NOMO-1 treated with dmso at 0.1 percent for 144 hours (cell line): ENCODE data around the gene RCOR1.

Experiments
- DNase-seq: peaks from one replicate; lab custom pipeline; 2025; ENCODE audit not compliant: unreplicated experiment; lab: John Stamatoyannopoulos, UW

Gene RCOR1

DNA sequence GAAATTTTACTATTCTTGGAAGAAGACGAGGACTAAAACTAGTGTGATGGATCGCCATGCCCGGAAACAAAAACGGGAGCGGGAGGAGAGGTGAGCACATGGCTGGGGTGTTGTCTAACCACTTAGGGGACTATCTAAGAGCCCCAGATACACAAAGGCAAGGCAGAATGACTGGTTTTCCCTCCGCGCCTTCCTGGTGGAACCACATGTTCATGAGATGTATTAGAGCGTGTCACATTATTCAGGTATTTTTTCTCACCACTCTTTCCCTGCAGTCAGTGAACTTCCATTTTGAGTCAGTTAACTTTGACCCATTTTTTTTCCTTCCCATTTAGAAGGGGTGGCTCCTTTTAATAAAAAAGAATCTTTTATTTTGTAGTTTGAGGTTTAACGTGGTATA, 116.0 kb downstream of the RCOR1 start:
- DNase-seq: no peak

DNA sequence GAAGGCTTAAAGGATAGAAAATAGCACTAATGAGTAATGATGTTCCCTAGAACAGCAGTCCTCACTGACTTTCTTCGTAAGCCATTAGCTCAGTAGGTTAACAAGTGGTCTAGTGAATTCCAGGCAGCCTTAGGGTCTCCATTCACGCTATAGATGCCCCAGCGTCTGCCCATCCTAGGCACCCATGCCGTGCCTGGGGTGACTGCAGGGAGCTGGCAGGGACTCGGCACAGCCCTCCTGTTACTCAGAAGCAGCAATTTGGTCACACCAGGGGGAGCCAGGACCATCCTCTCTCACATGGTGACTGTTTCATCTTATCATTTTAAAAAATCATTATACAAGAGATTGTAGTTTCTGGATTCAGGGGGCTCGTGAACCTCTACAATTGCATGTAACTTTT, 118.8 kb downstream of the RCOR1 start:
- no peak for DNase-seq

- DNase-seq: no peak
Measured at GRCh38 chr14:102711946-102712345, 119.5 kb downstream of the RCOR1 start.

- no peak for DNase-seq
Measured at GRCh38 chr14:102717276-102717675, 124.8 kb downstream of the RCOR1 start.

GRCh38 chr14:102722646-102723045, 130.2 kb downstream of the RCOR1 start:
- DNase-seq: no peak

- DNase-seq: no peak
Measured at GRCh38 chr14:102723650-102724049, 131.2 kb downstream of the RCOR1 start.

- DNase-seq: no peak
Measured at GRCh38 chr14:102726191-102726949, 133.9 kb downstream of the RCOR1 start.

DNA sequence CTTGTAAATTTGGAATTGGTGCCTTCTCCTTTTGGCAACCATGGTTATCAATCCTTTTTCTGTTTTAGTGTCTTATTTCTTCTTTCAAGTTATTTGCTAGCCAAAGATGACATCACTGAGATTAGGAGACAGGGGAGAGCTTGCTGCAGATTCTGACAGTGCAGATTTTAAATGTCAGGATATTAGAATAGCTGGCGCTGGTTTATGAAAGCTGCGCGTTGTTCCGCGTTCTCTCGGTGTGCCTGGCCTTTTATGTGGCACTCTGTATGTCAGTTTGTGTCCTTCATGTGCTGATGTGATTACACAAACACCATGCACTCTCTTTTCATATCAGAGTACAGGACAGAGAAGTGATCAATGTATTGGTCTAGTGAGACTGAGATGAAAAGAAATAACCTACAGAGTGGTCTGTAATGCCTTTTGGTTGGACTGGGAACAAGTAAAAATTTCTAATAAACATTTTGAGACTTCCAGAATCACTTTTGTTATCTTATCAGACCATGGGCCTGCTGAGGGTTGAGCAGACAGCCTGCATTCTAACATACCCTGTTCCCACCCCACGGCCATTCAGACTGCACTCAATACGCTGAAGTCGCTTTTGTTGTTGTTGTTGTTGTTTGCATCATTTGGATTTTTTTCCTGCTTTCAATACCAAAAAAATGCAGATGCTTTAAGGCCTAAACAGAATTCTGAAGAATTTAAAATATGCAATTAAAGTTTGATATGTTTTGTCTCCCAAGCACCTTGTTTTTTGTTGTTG, 135.1 kb downstream of the RCOR1 start:
- no peak for DNase-seq

DNA sequence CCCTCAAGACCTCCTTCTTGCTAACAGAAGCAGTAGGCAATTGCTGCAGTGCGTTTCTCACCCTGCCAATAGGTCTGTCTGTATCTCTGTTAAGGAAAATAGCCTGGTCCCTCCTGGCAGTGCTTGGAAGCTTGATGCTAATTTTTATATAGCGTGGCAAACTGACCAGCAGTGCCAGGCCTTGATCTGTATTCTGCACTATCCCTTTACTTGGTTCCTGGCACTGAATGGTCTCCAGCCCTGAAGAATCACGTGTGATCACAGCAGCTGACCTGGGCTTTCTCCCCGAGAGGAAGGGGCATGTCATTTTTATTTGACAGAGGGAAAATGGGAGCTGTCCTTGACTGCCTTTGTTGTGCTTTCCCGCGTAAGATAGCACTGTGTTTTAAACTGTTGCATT, 136.1 kb downstream of the RCOR1 start:
- no peak for DNase-seq

DNA sequence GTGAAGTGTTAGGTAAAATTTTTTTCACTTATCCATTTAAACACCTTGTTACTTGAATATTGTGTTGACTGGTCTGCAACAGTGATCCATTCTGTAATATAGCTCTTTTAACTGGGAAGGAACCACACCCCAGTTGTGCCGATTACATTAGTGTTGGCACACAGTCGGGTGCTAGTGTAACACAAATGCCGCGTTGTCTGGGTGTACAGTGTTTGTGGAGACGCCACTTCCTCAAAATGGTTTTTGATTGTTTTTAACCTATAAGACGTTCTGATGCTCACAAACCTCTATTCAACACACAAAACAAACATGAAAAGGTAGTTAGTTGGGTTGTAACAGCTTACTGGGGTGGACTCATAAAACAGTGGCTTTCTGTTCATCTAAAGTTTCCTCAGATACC, 136.8 kb downstream of the RCOR1 start:
- no peak for DNase-seq

DNA sequence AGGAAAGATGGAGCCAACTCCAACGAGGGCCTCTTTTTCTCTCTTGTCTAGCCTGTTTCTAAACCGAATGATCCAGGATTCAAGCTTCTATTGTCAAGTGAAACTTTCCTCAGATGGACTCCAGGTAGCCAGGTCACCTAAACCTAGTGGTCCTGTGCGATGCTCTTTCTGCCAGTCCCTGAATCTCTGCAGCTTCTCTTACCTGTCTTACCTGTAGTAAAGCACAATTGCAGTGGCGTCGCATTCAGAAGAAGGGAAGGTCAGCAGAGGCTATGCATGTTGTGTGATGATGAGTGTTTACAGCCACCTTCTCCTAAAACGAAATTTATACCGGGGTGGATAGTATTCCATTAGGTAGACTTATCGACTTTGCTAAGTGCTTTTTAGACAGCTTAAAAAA, 137.4 kb downstream of the RCOR1 start:
- DNase-seq: no peak

DNA sequence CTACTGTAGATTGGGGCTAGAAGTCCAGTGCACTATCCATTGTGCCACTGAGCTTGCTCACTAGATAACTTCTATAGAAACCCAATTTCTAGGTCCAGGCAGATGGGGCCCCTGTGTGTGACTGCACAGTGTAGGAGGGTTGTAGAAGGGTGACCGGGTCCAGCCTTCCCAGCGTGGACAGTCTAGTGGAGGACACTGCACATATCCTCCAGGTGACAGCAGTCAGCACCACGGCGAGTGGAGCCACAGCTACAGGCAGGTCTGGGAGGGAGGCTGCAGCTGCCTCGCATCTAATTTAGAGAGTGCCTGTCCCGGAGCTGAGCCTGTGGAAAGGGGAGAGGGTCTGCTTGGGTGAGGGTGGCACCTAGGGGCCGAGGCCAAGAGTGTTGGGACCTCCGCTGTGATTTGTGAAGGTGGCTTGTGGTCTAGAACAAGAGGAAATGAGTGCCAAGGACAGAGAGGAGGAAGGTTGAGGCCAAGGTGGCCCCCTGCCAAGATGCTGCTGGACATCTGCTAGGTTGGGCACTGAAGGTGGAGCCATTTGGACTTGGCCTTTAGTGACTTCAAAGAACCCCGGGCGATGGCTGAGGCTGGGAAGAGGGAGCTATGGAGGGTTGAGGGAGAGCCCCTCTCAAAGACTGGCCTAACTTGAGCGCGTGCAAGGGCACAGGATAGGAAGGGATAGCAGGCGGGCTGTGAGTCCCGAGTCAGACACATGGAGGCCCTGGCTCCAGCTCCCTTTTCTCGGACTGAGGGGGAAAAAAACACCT, 138.8 kb downstream of the RCOR1 start:
- DNase-seq: no peak

DNA sequence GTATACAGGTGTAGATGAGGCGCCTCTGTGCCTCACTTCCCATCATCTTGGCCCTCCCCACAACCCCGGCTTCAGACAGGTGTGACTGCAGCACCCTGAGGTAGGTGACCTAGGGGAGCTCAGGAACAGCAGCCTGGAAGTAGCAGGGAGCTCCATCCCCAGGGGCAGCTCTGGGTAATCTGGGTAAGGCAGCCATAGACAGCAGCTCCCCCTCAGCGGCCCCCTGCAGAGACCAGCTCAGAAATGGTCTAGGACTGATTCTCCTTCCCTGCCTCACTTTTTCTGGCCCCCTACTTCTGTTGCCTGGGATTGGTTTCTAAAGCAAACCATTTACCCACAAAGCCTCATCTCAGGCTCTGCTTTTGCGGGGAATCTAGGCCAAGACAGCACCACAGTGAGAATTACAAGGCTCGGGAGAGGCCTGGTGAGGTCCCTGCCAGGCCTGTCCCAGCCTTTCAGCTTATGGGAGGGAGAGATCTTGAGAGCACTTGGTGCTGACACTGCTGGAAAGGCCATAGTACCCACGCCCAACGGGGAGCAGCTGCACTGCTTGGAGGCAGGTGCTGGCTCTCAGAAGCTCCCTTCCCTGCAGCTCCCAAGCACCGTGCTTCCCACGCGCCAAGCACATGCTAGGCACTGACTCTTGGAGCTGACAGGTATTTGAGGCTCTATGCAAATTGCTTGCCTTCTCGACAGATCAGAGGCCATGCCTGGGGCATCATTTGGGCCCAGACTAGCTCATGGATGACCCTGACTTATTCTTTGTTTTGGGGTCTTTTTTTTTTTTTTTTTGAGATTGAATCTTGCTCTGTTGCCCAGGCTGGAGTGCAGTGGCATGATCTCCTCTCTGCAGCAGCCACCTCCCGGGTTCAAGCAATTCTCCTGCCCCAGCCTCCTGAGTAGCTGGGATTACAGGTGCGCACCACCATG, 139.7 kb downstream of the RCOR1 start:
- no peak for DNase-seq

DNA sequence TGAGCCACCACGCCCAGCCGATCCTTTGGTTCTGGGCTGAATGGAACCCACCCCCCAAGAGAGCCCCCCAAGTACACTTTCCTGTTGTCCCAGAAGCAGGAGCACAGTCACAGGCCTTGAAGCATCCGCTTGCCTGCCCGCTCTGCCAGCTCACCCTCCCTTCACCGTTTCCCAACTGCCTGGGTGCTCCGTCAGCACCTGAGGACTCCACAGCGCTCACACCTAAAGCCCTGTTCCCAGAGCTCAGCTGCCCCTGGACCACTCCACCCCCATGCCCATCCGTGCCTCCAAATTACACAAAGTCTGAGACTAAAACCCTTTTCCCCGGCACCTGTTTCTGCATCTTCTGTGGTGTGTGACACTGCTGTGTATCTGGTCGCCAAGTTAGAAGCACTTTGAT, 140.5 kb downstream of the RCOR1 start:
- DNase-seq: no peak

GRCh38 chr14:102733326-102733725, 140.9 kb downstream of the RCOR1 start:
- DNase-seq: no peak

DNA sequence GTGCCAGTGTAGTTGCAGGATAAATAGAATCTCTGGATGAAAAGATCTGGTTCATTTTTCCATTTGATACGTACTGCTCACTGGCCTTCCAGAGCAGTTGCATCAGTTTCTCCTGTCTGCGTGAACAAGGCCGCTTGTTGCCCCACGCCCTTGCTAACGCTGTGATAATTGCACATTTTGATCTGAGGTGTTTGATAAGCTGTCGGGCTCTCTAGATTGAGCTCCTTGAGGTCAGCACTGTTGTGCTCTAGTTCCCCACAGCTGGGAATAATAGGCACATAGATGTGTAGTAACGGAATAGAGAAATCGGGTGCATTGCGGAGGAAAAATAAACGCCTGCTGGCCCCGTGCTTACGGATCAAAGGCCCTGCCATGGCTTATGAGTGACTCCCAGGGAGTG, 142.0 kb downstream of the RCOR1 start:
- no peak for DNase-seq

- DNase-seq: no peak
Measured at GRCh38 chr14:102736956-102737355, 144.5 kb downstream of the RCOR1 start.

GRCh38 chr14:102737402-102738372, 145.2 kb downstream of the RCOR1 start:
- no peak for DNase-seq

DNA sequence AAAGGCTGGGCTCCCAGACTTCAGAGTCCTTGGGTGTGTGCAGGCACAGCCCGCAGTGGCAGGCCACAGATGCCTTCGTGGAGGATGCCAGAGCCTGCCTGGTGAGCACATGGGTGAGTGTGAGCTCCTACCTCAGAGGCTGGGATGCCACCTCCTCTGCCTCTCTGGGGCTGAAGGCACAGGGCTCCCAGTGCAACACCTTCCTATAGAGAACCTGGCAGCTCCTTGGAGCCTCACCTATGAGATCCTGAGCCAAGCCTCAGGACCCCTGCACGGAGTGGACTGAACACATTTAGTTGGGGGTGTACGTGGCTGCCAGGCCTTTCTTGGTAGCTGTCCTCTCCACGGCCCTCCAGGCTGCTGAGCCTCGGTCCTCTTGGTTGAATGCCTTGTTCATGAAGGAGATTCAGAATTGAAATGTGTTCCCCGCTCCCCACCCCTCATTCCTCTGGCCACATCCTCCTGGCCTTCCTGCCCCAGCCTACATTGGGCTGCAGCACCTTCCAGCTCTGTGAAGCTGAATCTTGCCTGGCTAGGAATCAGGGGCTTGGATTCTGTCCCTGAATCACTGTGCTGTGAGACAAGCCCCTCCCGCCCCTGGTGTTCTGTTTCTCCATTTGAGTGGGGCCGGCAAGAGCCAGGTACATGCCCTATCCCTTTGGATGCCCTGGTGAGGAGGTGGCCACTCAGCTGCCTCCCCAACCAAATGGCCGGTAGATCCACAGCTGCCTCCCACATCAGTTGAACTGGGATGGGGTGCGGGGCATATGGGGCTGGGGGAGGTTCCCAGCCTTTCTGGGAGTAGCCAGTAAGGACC, 146.1 kb downstream of the RCOR1 start:
- DNase-seq: no peak
